Panc1 (cell line): ENCODE data around the gene GSKIP. TPM values are rescaled to one million over a fixed set of nuclear protein-coding genes. Genes with fewer than 3 reads are reported as not detected.

Experiments
- ATAC-seq: fragments of 200-7000 bp; cut with Tn5 transposase; 2 replicates; pipeline ENCODE4 v1.9.1; 2020; ENCODE audit warnings: mild to moderate bottlenecking, moderate library complexity
- BruUV-seq: library from RNA; stranded (reverse); fragments of 400-500 nt; replicated peaks from 2 replicates; lab custom pipeline; 2021; lab: Mats Ljungman, UMichigan
- CTCF ChIA-PET: fragments of 300-600 bp; sonication (Branson Sonifier 250); formaldehyde crosslinking; loops from one replicate; lab custom pipeline; 2022; ENCODE audit warnings: antibody characterized with exemption; lab: Charles Lee
- POLR2A ChIA-PET: fragments of 300-600 bp; sonication (Branson Sonifier 250); formaldehyde crosslinking; loops from one replicate; lab custom pipeline; 2022; ENCODE audit warnings: antibody characterized with exemption; lab: Charles Lee
- DNase-seq: peaks from one replicate; pipeline ENCODE4 v3.0.0-alpha.2; 2010; ENCODE audit warnings: low read depth, low spot score
- H3K27ac ChIP-seq: 2 replicates; pipeline ENCODE4 v1.5.1; 2011; ENCODE audit warnings: mild to moderate bottlenecking, low read length, inconsistent platforms
- H3K27me3 ChIP-seq: fragments of 200-500 bp; sonication (Bioruptor generic); 2 replicates; pipeline ENCODE4 v1.6.0; 2014; ENCODE audit warnings: low read length, inconsistent platforms; ENCODE audit not compliant: control insufficient read depth, insufficient read depth
- H3K36me3 ChIP-seq: fragments of 200-500 bp; sonication (Bioruptor generic); 2 replicates; pipeline ENCODE4 v1.5.1; 2014; ENCODE audit warnings: inconsistent platforms, mild to moderate bottlenecking, low read length, moderate library complexity; ENCODE audit not compliant: control insufficient read depth, insufficient read depth
- H3K4me1 ChIP-seq: 2 replicates; pipeline ENCODE4 v1.5.1; 2011; ENCODE audit warnings: inconsistent platforms, mild to moderate bottlenecking, low read length, moderate library complexity; ENCODE audit not compliant: control insufficient read depth, insufficient read depth
- H3K4me3 ChIP-seq, 2 experiments: 2 replicates each; pipeline ENCODE4 v1.5.1; 2011 to 2012; ENCODE audit warnings: low read depth in 2 of 2, low read length in 2 of 2, mild to moderate bottlenecking in 2 of 2, inconsistent platforms in 1 of 2, moderate library complexity in 1 of 2
- H3K9me3 ChIP-seq: fragments of 200-500 bp; sonication (Bioruptor generic); 2 replicates; pipeline ENCODE4 v1.5.1; 2014; ENCODE audit warnings: low read depth, mild to moderate bottlenecking, inconsistent platforms, low read length, moderate library complexity; ENCODE audit not compliant: control insufficient read depth, insufficient read depth
- CTCF ChIP-seq: fragments of 450-650 bp; IDR thresholded peaks from 2 replicates; pipeline ENCODE4 v1.5.1; 2017; ENCODE audit warnings: mild to moderate bottlenecking
- POLR2AphosphoS5 ChIP-seq: IDR thresholded peaks from 2 replicates; pipeline ENCODE4 v1.6.1; 2012; ENCODE audit warnings: mild to moderate bottlenecking, low read depth, low read length, moderate library complexity
- SIN3A ChIP-seq: IDR thresholded peaks from 2 replicates; pipeline ENCODE4 v1.6.1; 2012; ENCODE audit warnings: low read depth, mild to moderate bottlenecking, low read length, moderate library complexity, borderline replicate concordance; ENCODE audit not compliant: insufficient read depth
- TCF7L2 ChIP-seq: IDR thresholded peaks from 2 replicates; pipeline ENCODE4 v1.6.1; 2011; ENCODE audit warnings: mild to moderate bottlenecking, low read depth, low read length, inconsistent platforms
- in situ Hi-C: cut with HindIII; loops from 2 replicates; pipeline ENCODE4 v1.10.0; 2016; ENCODE audit warnings: low sequenced_read_pairs, low pct_unique_long_range_greater_than_20kb
- intact Hi-C: fragments of 100-400 bp; cut with micrococcal nuclease; formaldehyde crosslinking; loops from one replicate; pipeline ENCODE4 v1.10.0; 2022; ENCODE audit not compliant: unreplicated experiment
- total RNA-seq: library from RNA; stranded (reverse); gene quantifications from one replicate; pipeline ENCODE4 v1.2.1, GENCODE V29; 2021; ENCODE audit not compliant: unreplicated experiment
- TF ChIP-seq, protein P1 (sequence below), 2 experiments: IDR thresholded peaks; 2 replicates each; pipeline ENCODE4 v1.6.1; 2011 to 2012; ENCODE audit warnings: low read depth in 2 of 2, control low read depth in 1 of 2, low read length in 1 of 2, mild to moderate bottlenecking in 1 of 2, moderate library complexity in 1 of 2; ENCODE audit not compliant: insufficient read depth in 1 of 2

GSKIP gene
- total RNA-seq, 1 experiment from 2014 or later = 11.1 TPM

- TF ChIP-seq TCF7L2 (no peak), CTCF (no peak), POLR2AphosphoS5 (no peak), SIN3A (no peak)
- TF ChIP-seq, protein P1, sequence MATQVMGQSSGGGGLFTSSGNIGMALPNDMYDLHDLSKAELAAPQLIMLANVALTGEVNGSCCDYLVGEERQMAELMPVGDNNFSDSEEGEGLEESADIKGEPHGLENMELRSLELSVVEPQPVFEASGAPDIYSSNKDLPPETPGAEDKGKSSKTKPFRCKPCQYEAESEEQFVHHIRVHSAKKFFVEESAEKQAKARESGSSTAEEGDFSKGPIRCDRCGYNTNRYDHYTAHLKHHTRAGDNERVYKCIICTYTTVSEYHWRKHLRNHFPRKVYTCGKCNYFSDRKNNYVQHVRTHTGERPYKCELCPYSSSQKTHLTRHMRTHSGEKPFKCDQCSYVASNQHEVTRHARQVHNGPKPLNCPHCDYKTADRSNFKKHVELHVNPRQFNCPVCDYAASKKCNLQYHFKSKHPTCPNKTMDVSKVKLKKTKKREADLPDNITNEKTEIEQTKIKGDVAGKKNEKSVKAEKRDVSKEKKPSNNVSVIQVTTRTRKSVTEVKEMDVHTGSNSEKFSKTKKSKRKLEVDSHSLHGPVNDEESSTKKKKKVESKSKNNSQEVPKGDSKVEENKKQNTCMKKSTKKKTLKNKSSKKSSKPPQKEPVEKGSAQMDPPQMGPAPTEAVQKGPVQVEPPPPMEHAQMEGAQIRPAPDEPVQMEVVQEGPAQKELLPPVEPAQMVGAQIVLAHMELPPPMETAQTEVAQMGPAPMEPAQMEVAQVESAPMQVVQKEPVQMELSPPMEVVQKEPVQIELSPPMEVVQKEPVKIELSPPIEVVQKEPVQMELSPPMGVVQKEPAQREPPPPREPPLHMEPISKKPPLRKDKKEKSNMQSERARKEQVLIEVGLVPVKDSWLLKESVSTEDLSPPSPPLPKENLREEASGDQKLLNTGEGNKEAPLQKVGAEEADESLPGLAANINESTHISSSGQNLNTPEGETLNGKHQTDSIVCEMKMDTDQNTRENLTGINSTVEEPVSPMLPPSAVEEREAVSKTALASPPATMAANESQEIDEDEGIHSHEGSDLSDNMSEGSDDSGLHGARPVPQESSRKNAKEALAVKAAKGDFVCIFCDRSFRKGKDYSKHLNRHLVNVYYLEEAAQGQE (IDR thresholded peaks at IDR 0.05; ENCODE audit: insufficient read depth in 1 of 2, low read depth in 2 of 2, low read length in 1 of 2) = no peak
- CTCF ChIA-PET = no interaction called here
- in situ Hi-C loops = no loop called here
Measured at GRCh38 chr14:96408608-96409007, 45.3 kb downstream of the GSKIP start.

DNA sequence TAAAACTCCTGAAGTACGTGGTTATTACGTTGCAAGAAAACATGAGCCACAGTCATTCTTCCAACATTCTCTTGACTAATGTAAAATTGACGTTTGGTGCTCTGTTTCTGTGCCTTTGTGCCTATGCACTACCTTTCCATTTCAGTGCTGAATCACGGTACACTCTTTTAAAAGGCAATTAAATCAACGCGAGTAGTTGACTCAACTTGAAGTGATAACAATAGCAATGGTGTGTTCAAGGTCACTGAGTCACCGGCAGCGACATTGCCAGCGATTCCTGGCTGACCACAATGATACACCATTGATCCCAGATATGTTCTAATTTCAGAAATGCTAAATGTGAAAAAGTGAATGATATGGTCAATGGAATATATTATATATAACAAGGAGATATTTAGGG is 46.4 kb downstream of the GSKIP start:
- intact Hi-C loops (no loop called here), in situ Hi-C loops (no loop called here)
- no TSS peak for BruUV-seq
- H3K4me1 ChIP-seq = no peaks in the 10 kb centered on the region
- POLR2A ChIA-PET = no interaction called here
- CTCF ChIA-PET = no interaction called here
- no peaks in the 10 kb centered on the region for H3K9me3 ChIP-seq
- no peaks in the 10 kb centered on the region for H3K27me3 ChIP-seq
- no peak for TF ChIP-seq TCF7L2
- no peak for TF ChIP-seq SIN3A
- TF ChIP-seq CTCF = no peak
- TF ChIP-seq, protein P1 (IDR thresholded peaks at IDR 0.05; ENCODE audit: insufficient read depth in 1 of 2, low read depth in 2 of 2, low read length in 1 of 2) = no peak
- TF ChIP-seq POLR2AphosphoS5 = no peak
- no peak overlapping the region for H3K27ac ChIP-seq
- no peak for DNase-seq
- H3K36me3 ChIP-seq = no peaks in the 10 kb centered on the region
- no peak overlapping the region for H3K4me3 ChIP-seq
- ATAC-seq = 0 out of 2 replicates have a peak, but pooled peaks have one; percentile 42

More at GRCh38 chr14:96408608-96409007, 45.3 kb downstream of the GSKIP start:
- Histone ChIP-seq H3K4me3 (no peak overlapping the region), H3K27ac (no peak overlapping the region), H3K9me3 (no peaks in the 10 kb centered on the region), H3K27me3 (no peaks in the 10 kb centered on the region), H3K4me1 (no peaks in the 10 kb centered on the region), H3K36me3 (no peaks in the 10 kb centered on the region)
- POLR2A ChIA-PET = no interaction called here
- no TSS peak for BruUV-seq
- no peak for ATAC-seq
- intact Hi-C loops = no loop called here
- DNase-seq = no peak
